Osteoblast (primary cell): Measurements from ENCODE around the gene DDIT3. TPM values are rescaled to one million over a fixed set of nuclear protein-coding genes. Genes with fewer than 3 reads are reported as not detected.
A peak's percentile ranks its signal among the peaks of the same experiment; 100 is the strongest.

Experiments used
- DNase-seq: peaks from one replicate; pipeline ENCODE4 v3.0.0; 2011; ENCODE audit warnings: low spot score, mixed read lengths; ENCODE audit not compliant: insufficient read length; ENCODE audit errors: missing footprints
- H2AFZ ChIP-seq: 2 replicates; pipeline ENCODE4 v1.6.0; 2011; ENCODE audit warnings: mild to moderate bottlenecking, low read length
- H3K27ac ChIP-seq: 2 replicates; pipeline ENCODE4 v1.5.1; 2011; ENCODE audit warnings: mild to moderate bottlenecking, low read depth, low read length, moderate library complexity
- H3K27me3 ChIP-seq: 2 replicates; pipeline ENCODE4 v1.6.0; 2012; ENCODE audit warnings: mild to moderate bottlenecking, control low read depth, inconsistent platforms, low read length, moderate library complexity; ENCODE audit not compliant: insufficient read depth
- H3K36me3 ChIP-seq: 2 replicates; pipeline ENCODE4 v1.5.1; 2011; ENCODE audit warnings: mild to moderate bottlenecking, low read length, control low read depth, moderate library complexity; ENCODE audit not compliant: insufficient read depth
- H3K4me1 ChIP-seq: 2 replicates; pipeline ENCODE4 v1.5.1; 2011; ENCODE audit warnings: mild to moderate bottlenecking, low read length, control low read depth, moderate library complexity; ENCODE audit not compliant: insufficient read depth
- H3K4me2 ChIP-seq: 2 replicates; pipeline ENCODE4 v1.6.0; 2011; ENCODE audit warnings: mild to moderate bottlenecking, low read length; ENCODE audit not compliant: insufficient read depth
- H3K4me3 ChIP-seq: fragments of 200-600 bp; sonication (generic); 3 replicates; pipeline ENCODE4 v1.5.1; 2012; ENCODE audit warnings: mild to moderate bottlenecking, low read length, inconsistent platforms; ENCODE audit not compliant: insufficient read depth
- H3K79me2 ChIP-seq: 2 replicates; pipeline ENCODE4 v1.6.0; 2012; ENCODE audit warnings: mild to moderate bottlenecking, low read length, control low read depth, inconsistent platforms; ENCODE audit not compliant: insufficient read depth
- H3K9me3 ChIP-seq: 2 replicates; pipeline ENCODE4 v1.5.1; 2011; ENCODE audit warnings: low read depth, low read length, control low read depth
- H4K20me1 ChIP-seq: 2 replicates; pipeline ENCODE4 v1.6.0; 2012; ENCODE audit warnings: mild to moderate bottlenecking, low read length, control low read depth; ENCODE audit not compliant: insufficient read depth
- CTCF ChIP-seq: IDR thresholded peaks from 2 replicates; pipeline ENCODE4 v1.5.1; 2011; ENCODE audit warnings: mild to moderate bottlenecking, low read depth, low read length, moderate library complexity; ENCODE audit errors: extremely low read depth
- total RNA-seq: library from RNA; depleted of rRNA; stranded (reverse); fragments of >200 nt; gene quantifications from 2 replicates; pipeline ENCODE4 v1.2.3, GENCODE V29; 2012

DDIT3 gene
- total RNA-seq, 1 donor, result 136 TPM

GRCh38 chr12:57551637-57552305, 31.5 kb upstream of the DDIT3 start:
- no peak for TF ChIP-seq CTCF
- Histone ChIP-seq H3K4me2 (no peak overlapping the region), H4K20me1 (no peaks in the 10 kb centered on the region)

GRCh38 chr12:57550641-57551549, 30.6 kb upstream of the DDIT3 start:
- H3K27me3 ChIP-seq, result peaks cover 31% of the 10 kb centered on the region
- no peak overlapping the region for H3K4me3 ChIP-seq
- peaks cover 11% of the 10 kb centered on the region for H3K4me1 ChIP-seq
- peaks cover 2% of the 10 kb centered on the region for H4K20me1 ChIP-seq
- no peaks in the 10 kb centered on the region for H3K36me3 ChIP-seq
- H3K9me3 ChIP-seq, result no peaks in the 10 kb centered on the region
- peaks cover 11% of the 10 kb centered on the region for H3K79me2 ChIP-seq
- H2AFZ ChIP-seq, result no peak overlapping the region
- H3K27ac ChIP-seq, result no peak overlapping the region
- no peak overlapping the region for H3K4me2 ChIP-seq
- DNase-seq, result peak; percentile 57
- TF ChIP-seq CTCF, result no peak

More at GRCh38 chr12:57551637-57552305, 31.5 kb upstream of the DDIT3 start:
- no peak overlapping the region for H3K4me3 ChIP-seq
- peaks cover 2% of the 10 kb centered on the region for H3K79me2 ChIP-seq
- H3K9me3 ChIP-seq, result no peaks in the 10 kb centered on the region
- DNase-seq, result peak; percentile 68
- no peak overlapping the region for H3K27ac ChIP-seq
- H3K4me1 ChIP-seq, result peaks cover 7% of the 10 kb centered on the region
- H3K27me3 ChIP-seq, result peaks cover 31% of the 10 kb centered on the region
- no peak overlapping the region for H2AFZ ChIP-seq
- H3K36me3 ChIP-seq, result no peaks in the 10 kb centered on the region

- Histone ChIP-seq H3K27me3 (peaks cover 31% of the 10 kb centered on the region), H3K4me3 (peak within 1 kb of the TSS; percentile 41), H3K4me1 (peaks cover 19% of the 10 kb centered on the region), H3K36me3 (no peaks in the 10 kb centered on the region), H3K79me2 (peaks cover 19% of the 10 kb centered on the region), H3K27ac (no peak within 1 kb of the TSS), H3K9me3 (no peaks in the 10 kb centered on the region), H4K20me1 (peaks cover 8% of the 10 kb centered on the region), H2AFZ (no peak within 1 kb of the TSS), H3K4me2 (peak within 1 kb of the TSS; percentile 49)
- DNase-seq, result peak; percentile 90
- no peak for TF ChIP-seq CTCF
Observed at GRCh38 chr12:57549909-57550640, 29.8 kb upstream of the DDIT3 start, which contains the start of gene KIF5A. Gene KIF5A (plus strand): TSS chr12:57550044. CDS start chr12:57550272, 228 bp downstream.
